ENCODE measurements around the gene RHBDF2.

DNA sequence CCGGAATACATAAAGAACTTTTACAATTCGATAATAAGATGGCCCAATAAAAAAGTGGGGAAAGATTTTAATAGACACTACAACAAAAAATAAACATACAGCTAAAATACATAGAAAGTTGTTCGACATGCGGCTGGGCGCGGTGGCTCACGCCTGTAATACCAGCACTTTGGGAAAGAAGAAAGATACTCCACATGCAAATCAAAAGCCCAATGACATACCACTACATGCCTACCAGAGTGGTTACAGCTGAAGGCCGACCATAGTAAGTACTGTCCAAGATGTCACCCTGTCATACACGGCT lies 47.9 kb upstream of the RHBDF2 start:
- TF ChIP-seq CTCF (IDR thresholded peaks at IDR 0.05) (no peak), POLR2A (IDR thresholded peaks at IDR 0.05) (no peak)

All from testis (tissue), 2 donors.